BE2C (cell line): Measurements from ENCODE around the gene AHI1.
"Not testable (repeated sequence)": the region's sequence is repeated elsewhere in the genome, so short reads cannot be mapped to it uniquely, and the experiment has no call there.

ENCODE experiments used
- DNase-seq: peaks from one replicate; pipeline ENCODE4 v3.0.0-alpha.2; 2020
- H3K27me3 ChIP-seq: fragments of 250-450 bp; sonication (Bioruptor Pico); 2 replicates; pipeline ENCODE4 v1.5.1; 2020; ENCODE audit warnings: mild to moderate bottlenecking
- H3K36me3 ChIP-seq: fragments of 250-450 bp; sonication (Bioruptor Pico); 2 replicates; pipeline ENCODE4 v1.5.1; 2020; ENCODE audit warnings: mild to moderate bottlenecking
- H3K4me1 ChIP-seq: fragments of 250-450 bp; sonication (Bioruptor Pico); 2 replicates; pipeline ENCODE4 v1.5.1; 2020
- H3K4me3 ChIP-seq: 2 replicates; pipeline ENCODE4 v1.5.1; 2011; ENCODE audit warnings: low read depth, low read length
- H3K9me3 ChIP-seq: fragments of 250-450 bp; sonication (Bioruptor Pico); 2 replicates; pipeline ENCODE4 v1.5.1; 2020
- TF ChIP-seq, protein P1 (sequence below): IDR thresholded peaks from 2 replicates; pipeline ENCODE4 v1.5.1; 2012; ENCODE audit warnings: mild to moderate bottlenecking, low read depth, low read length

AHI1 gene

DNA sequence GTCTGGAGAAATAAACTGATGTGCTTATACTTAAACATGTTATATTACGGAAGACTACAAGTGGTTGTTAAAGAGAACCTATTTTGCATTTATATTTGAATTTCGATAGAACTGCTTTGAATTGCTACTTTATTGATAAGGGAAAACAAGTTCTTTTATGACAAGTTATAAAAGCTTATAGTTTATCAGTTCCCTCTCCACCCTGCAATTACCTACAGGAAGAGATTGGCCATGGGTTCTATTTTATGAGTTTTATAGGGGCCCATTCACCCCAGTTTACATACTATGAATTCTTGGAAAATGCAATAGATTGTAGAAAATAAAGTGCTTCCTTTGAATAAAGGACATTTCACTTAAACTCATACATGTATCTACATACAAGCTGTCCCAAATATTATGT lies 144.4 kb downstream of the AHI1 start:
- TF ChIP-seq, protein P1, sequence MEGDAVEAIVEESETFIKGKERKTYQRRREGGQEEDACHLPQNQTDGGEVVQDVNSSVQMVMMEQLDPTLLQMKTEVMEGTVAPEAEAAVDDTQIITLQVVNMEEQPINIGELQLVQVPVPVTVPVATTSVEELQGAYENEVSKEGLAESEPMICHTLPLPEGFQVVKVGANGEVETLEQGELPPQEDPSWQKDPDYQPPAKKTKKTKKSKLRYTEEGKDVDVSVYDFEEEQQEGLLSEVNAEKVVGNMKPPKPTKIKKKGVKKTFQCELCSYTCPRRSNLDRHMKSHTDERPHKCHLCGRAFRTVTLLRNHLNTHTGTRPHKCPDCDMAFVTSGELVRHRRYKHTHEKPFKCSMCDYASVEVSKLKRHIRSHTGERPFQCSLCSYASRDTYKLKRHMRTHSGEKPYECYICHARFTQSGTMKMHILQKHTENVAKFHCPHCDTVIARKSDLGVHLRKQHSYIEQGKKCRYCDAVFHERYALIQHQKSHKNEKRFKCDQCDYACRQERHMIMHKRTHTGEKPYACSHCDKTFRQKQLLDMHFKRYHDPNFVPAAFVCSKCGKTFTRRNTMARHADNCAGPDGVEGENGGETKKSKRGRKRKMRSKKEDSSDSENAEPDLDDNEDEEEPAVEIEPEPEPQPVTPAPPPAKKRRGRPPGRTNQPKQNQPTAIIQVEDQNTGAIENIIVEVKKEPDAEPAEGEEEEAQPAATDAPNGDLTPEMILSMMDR, result no peak
- no peaks in the 10 kb centered on the region for H3K27me3 ChIP-seq
- H3K36me3 ChIP-seq, result no peaks in the 10 kb centered on the region
- H3K9me3 ChIP-seq, result no peaks in the 10 kb centered on the region
- DNase-seq, result no peak
- no peak overlapping the region for H3K4me3 ChIP-seq
- H3K4me1 ChIP-seq, result no peaks in the 10 kb centered on the region

DNA sequence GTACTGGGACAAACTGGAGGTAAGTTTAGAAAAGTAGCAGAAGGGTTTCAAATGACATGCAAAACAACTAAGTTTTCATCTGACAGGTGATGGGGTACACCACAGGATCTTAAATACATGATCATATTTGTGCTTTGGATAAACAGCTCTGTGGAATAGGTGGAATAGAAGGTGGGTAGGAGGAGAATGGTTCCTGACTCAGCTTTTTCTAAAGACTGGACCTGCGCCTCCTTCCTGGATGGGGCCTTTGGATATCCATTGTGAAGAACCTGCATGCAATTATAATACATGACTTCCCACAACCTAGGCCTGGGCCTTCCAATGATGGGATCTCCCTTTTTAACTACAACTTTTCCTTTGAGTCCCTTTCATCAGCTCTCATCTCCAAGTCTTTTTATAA lies 145.9 kb downstream of the AHI1 start:
- TF ChIP-seq, protein P1, result no peak
- no peak for DNase-seq

DNA sequence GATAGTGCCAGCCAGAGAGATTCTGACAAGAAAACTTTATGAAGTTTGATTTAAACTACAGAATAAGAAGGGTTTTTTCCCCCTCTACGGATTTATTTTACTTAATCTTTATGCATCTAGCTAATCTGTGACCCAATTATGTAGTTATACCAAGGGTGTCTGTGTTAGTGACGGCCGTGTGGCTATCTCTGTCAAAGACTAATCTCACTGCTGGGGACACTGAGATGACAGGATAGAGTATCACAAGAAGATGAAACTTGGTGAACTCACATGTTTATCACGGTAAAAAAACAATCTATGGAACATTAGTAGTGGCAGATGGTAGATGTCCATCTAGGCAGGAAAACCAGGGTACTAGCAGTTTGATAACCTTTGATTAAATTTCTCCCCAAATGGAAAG lies 149.7 kb downstream of the AHI1 start:
- no peak overlapping the region for H3K4me3 ChIP-seq
- H3K36me3 ChIP-seq, result no peaks in the 10 kb centered on the region
- no peaks in the 10 kb centered on the region for H3K27me3 ChIP-seq
- TF ChIP-seq, protein P1, result no peak
- no peak for DNase-seq
- H3K9me3 ChIP-seq, result no peaks in the 10 kb centered on the region
- no peaks in the 10 kb centered on the region for H3K4me1 ChIP-seq

More for the DNA sequence above, 145.9 kb downstream of the AHI1 start:
- Histone ChIP-seq H3K4me1 (no peaks in the 10 kb centered on the region), H3K36me3 (no peaks in the 10 kb centered on the region), H3K4me3 (no peak overlapping the region), H3K9me3 (no peaks in the 10 kb centered on the region), H3K27me3 (no peaks in the 10 kb centered on the region)

DNA sequence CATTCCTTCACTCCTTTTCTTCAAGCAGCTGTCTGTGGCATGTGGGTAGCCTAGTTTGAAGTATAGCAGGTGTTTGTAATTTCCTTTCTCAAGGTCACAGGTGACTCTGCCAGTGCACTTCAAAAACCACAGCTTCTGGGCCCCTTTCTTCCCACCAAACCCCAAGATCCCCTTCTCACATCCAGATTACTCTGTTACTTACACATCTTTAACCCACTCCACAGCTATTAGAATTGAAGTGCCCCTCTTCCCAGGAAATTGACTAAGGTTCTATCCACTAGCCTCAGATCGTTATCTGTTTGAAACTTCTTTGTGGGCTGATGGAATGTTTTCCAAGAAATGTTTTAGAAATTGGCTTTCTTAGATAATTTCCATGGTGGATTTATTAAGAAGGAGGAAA lies 150.8 kb downstream of the AHI1 start:
- no peak for DNase-seq
- H3K4me3 ChIP-seq, result no peak overlapping the region
- H3K4me1 ChIP-seq, result no peaks in the 10 kb centered on the region
- TF ChIP-seq, protein P1, result no peak
- no peaks in the 10 kb centered on the region for H3K36me3 ChIP-seq
- no peaks in the 10 kb centered on the region for H3K27me3 ChIP-seq
- no peaks in the 10 kb centered on the region for H3K9me3 ChIP-seq

DNA sequence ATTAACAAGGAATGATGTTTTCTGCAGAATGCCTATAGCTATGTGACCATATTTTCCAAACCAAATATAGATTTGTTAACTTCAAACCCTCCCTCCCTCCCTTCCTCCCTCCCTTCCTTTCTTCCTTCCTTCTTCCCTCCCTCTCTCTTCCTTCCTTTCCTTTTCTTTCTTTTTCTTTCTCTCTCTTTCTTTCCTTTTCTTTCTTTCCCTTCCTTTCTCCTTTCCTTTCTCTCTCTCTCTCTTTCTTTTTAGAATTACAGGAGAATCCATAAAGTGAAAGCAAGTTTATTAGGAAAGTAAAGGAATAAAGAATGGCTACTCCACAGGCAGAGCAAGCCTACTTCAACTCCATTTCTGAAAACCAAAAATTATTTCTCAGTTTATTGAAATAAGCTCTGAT lies 153.0 kb downstream of the AHI1 start:
- no peaks in the 10 kb centered on the region for H3K36me3 ChIP-seq
- H3K4me1 ChIP-seq, result no peaks in the 10 kb centered on the region
- no peaks in the 10 kb centered on the region for H3K27me3 ChIP-seq
- TF ChIP-seq, protein P1, result no peak
- H3K4me3 ChIP-seq, result no peak overlapping the region
- H3K9me3 ChIP-seq, result no peaks in the 10 kb centered on the region
- DNase-seq, result no peak

DNA sequence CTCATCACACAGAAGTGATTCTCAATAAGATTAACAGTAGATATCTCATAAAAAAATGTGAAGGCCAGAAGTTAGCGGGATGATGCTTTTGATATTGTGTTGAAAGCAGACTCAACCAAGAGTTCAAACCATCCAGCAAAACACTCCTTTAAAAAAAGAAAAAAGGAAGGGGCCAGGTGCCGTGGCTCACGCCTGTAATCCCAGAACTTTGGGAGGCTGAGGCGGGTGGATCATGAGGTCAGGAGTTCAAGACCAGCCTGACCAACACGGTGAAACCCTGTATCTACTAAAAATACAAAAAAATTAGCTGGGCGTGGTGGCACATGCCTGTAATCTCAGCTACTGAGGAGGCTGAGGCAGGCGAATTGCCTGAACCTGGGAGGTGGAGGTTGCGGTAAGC lies 157.6 kb downstream of the AHI1 start:
- H3K4me3 ChIP-seq, H3K9me3 ChIP-seq, H3K36me3 ChIP-seq, H3K27me3 ChIP-seq, H3K4me1 ChIP-seq, DNase-seq: not testable (repeated sequence)

DNA sequence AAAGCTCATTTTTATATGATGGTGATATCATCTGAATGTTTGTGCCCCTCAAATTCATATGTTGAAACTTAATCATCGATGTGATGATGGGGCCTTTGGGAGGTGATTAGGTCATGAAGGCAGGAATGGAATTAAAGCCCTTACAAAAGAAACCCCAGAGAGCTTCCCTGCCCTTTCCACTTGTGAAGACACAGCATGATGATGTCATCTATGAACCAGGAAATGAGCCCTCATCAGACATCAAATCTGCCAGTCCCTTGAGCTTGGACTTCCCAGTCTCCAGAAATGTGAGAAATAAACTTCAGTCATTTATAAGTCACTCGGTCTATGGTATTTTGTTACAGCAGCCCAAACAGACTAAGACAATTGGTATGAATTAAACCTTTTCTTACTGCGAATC lies 163.4 kb downstream of the AHI1 start:
- Histone ChIP-seq H3K4me3 (no peak overlapping the region), H3K36me3 (no peaks in the 10 kb centered on the region), H3K27me3 (no peaks in the 10 kb centered on the region), H3K4me1 (no peaks in the 10 kb centered on the region), H3K9me3 (no peaks in the 10 kb centered on the region)
- TF ChIP-seq, protein P1, result no peak
- DNase-seq, result no peak
